Measurements from ENCODE around the gene RFFL. TPM values are rescaled to one million over a fixed set of nuclear protein-coding genes. Genes with fewer than 3 reads are reported as not detected.

RFFL gene
- total RNA-seq, 4 donors from 2014 or later, result 11.5 to 38.5 (median 14.6) TPM

GRCh38 chr17:35025541-35025940 lies 38.0 kb downstream of the RFFL start:
- DNase-seq, result no peak
- no peak overlapping the region for H3K4me3 ChIP-seq
- TF ChIP-seq CTCF (IDR thresholded peaks at IDR 0.05), result no peak
- no peak for TF ChIP-seq POLR2A (IDR thresholded peaks at IDR 0.05)
- no peak overlapping the region for H3K27ac ChIP-seq
- H3K4me1 ChIP-seq, result no peaks in the 10 kb centered on the region
- no peaks in the 10 kb centered on the region for H3K27me3 ChIP-seq
- H3K9me3 ChIP-seq, result no peaks in the 10 kb centered on the region
- H3K36me3 ChIP-seq, result no peaks in the 10 kb centered on the region
- intact Hi-C loops (cut with DNase I; ENCODE audit: low total_unique reads), result no loop called here

- no peaks in the 10 kb centered on the region for H3K9me3 ChIP-seq
- TF ChIP-seq CTCF (IDR thresholded peaks at IDR 0.05) (no peak), POLR2A (IDR thresholded peaks at IDR 0.05) (no peak)
- no peak for DNase-seq
- intact Hi-C loops (cut with DNase I; ENCODE audit: low total_unique reads), result no loop called here
- no peaks in the 10 kb centered on the region for H3K4me1 ChIP-seq
- H3K36me3 ChIP-seq, result no peaks in the 10 kb centered on the region
- H3K27me3 ChIP-seq, result no peaks in the 10 kb centered on the region
- H3K27ac ChIP-seq, result no peak overlapping the region
- no peak overlapping the region for H3K4me3 ChIP-seq
Observed at GRCh38 chr17:35023538-35023937, 40.0 kb downstream of the RFFL start.

GRCh38 chr17:35022536-35023063 lies 40.9 kb downstream of the RFFL start:
- H3K4me1 ChIP-seq, result no peaks in the 10 kb centered on the region
- peak; percentile 36 to 64 for DNase-seq
- intact Hi-C loops (cut with DNase I; ENCODE audit: low total_unique reads), result no loop called here
- no peaks in the 10 kb centered on the region for H3K9me3 ChIP-seq
- H3K27me3 ChIP-seq, result no peaks in the 10 kb centered on the region
- H3K4me3 ChIP-seq, result no peak overlapping the region
- TF ChIP-seq POLR2A (IDR thresholded peaks at IDR 0.05), result no peak
- TF ChIP-seq CTCF (IDR thresholded peaks at IDR 0.05), result peak in 1 of 4 experiments; percentile 1
- H3K27ac ChIP-seq, result peak overlapping the region; percentile 12 to 50
- H3K36me3 ChIP-seq, result no peaks in the 10 kb centered on the region

- H3K27me3 ChIP-seq, result no peaks in the 10 kb centered on the region
- H3K27ac ChIP-seq, result peak overlapping the region; percentile 12 to 50
- no peaks in the 10 kb centered on the region for H3K4me1 ChIP-seq
- H3K4me3 ChIP-seq, result no peak overlapping the region
- TF ChIP-seq CTCF (IDR thresholded peaks at IDR 0.05), result no peak
- TF ChIP-seq POLR2A (IDR thresholded peaks at IDR 0.05), result no peak
- intact Hi-C loops (cut with DNase I; ENCODE audit: low total_unique reads), result no loop called here
- H3K36me3 ChIP-seq, result no peaks in the 10 kb centered on the region
- DNase-seq, result no peak
- H3K9me3 ChIP-seq, result no peaks in the 10 kb centered on the region
Observed at GRCh38 chr17:35021520-35022380, 41.8 kb downstream of the RFFL start.

All from uterus (tissue), 4 donors.